ENCODE data around the gene CCNY.

- TF ChIP-seq CHD1 (IDR thresholded peaks at IDR 0.05; ENCODE audit: low read depth, low read length): no peak
- TF ChIP-seq, protein P1, sequence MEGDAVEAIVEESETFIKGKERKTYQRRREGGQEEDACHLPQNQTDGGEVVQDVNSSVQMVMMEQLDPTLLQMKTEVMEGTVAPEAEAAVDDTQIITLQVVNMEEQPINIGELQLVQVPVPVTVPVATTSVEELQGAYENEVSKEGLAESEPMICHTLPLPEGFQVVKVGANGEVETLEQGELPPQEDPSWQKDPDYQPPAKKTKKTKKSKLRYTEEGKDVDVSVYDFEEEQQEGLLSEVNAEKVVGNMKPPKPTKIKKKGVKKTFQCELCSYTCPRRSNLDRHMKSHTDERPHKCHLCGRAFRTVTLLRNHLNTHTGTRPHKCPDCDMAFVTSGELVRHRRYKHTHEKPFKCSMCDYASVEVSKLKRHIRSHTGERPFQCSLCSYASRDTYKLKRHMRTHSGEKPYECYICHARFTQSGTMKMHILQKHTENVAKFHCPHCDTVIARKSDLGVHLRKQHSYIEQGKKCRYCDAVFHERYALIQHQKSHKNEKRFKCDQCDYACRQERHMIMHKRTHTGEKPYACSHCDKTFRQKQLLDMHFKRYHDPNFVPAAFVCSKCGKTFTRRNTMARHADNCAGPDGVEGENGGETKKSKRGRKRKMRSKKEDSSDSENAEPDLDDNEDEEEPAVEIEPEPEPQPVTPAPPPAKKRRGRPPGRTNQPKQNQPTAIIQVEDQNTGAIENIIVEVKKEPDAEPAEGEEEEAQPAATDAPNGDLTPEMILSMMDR (conservative IDR thresholded peaks at IDR 0.05; ENCODE audit: low read depth, low read length): no peak
- no peak for TF ChIP-seq MXI1 (IDR thresholded peaks at IDR 0.05; ENCODE audit: borderline replicate concordance, low read depth, low read length)
- TF ChIP-seq POLR2A (IDR thresholded peaks at IDR 0.05; ENCODE audit: low read depth, low read length): no peak
These were observed 2.0 kb upstream of the CCNY start for GRCh38 chr10:35334297-35334696.
